Muscle of arm (tissue), 12 donors: ENCODE data around the gene SOX13. TPM values are rescaled to one million over a fixed set of nuclear protein-coding genes. Genes with fewer than 3 reads are reported as not detected.

ENCODE experiments used
- DNase-seq: peaks from one replicate; pipeline ENCODE4 v3.0.0-alpha.2; 2013
- polyA plus RNA-seq, 12 donors: library from polyadenylated mRNA; unstranded; fragments of 120-200 nt; gene quantifications; one replicate each; pipeline ENCODE4 v1.2.1, GENCODE V29; 2013; ENCODE audit not compliant: insufficient read length in 12 of 12

The SOX13 gene
- polyA plus RNA-seq, 12 donors = 14.6 to 31.9 (median 19.4) TPM; not detected in 1

GRCh38 chr1:204150702-204151551 is 78.0 kb downstream of the SOX13 start:
- DNase-seq = no peak

- DNase-seq = no peak
These were observed 78.8 kb downstream of the SOX13 start, which contains the start of gene ETNK2 for GRCh38 chr1:204151552-204152309. Gene ETNK2, minus strand, starts transcription at chr1:204152044. Its CDS starts 192 bp downstream, at chr1:204151852.

GRCh38 chr1:204152310-204153044 is 79.6 kb downstream of the SOX13 start:
- no peak for DNase-seq

- DNase-seq = no peak
These were observed 80.8 kb downstream of the SOX13 start for GRCh38 chr1:204153667-204154066.

- no peak for DNase-seq
These were observed 81.8 kb downstream of the SOX13 start for GRCh38 chr1:204154568-204155255.

GRCh38 chr1:204155881-204156280 is 83.0 kb downstream of the SOX13 start:
- no peak for DNase-seq

GRCh38 chr1:204157962-204158361 is 85.0 kb downstream of the SOX13 start:
- DNase-seq = no peak

- DNase-seq = no peak
These were observed 88.9 kb downstream of the SOX13 start for GRCh38 chr1:204161609-204162493.

- DNase-seq = peak; percentile 77
These were observed 89.7 kb downstream of the SOX13 start for GRCh38 chr1:204162494-204163074.

- no peak for DNase-seq
These were observed 93.3 kb downstream of the SOX13 start, which contains the start of gene REN for GRCh38 chr1:204166219-204166618. Gene REN, minus strand, starts transcription at chr1:204166337. Its CDS starts 44 bp downstream, at chr1:204166293.

GRCh38 chr1:204167730-204168129 is 94.8 kb downstream of the SOX13 start:
- no peak for DNase-seq

- DNase-seq = no peak
These were observed 96.9 kb downstream of the SOX13 start for GRCh38 chr1:204169858-204170257.

- no peak for DNase-seq
These were observed 97.7 kb downstream of the SOX13 start for GRCh38 chr1:204170494-204171155.

GRCh38 chr1:204171751-204172178 is 98.8 kb downstream of the SOX13 start:
- no peak for DNase-seq

- DNase-seq = no peak
These were observed 99.6 kb downstream of the SOX13 start for GRCh38 chr1:204172404-204173029.

GRCh38 chr1:204174958-204175357 is 102.0 kb downstream of the SOX13 start:
- no peak for DNase-seq

- no peak for DNase-seq
These were observed 103.1 kb downstream of the SOX13 start for GRCh38 chr1:204176049-204176448.

GRCh38 chr1:204177133-204177532 is 104.2 kb downstream of the SOX13 start:
- no peak for DNase-seq
